ENCODE data around the gene TRIO. TPM values are rescaled to one million over a fixed set of nuclear protein-coding genes. Genes with fewer than 3 reads are reported as not detected.

The TRIO gene
- total RNA-seq, 4 donors from 2014 or later = 67.4 to 103 (median 94.7) TPM

DNA sequence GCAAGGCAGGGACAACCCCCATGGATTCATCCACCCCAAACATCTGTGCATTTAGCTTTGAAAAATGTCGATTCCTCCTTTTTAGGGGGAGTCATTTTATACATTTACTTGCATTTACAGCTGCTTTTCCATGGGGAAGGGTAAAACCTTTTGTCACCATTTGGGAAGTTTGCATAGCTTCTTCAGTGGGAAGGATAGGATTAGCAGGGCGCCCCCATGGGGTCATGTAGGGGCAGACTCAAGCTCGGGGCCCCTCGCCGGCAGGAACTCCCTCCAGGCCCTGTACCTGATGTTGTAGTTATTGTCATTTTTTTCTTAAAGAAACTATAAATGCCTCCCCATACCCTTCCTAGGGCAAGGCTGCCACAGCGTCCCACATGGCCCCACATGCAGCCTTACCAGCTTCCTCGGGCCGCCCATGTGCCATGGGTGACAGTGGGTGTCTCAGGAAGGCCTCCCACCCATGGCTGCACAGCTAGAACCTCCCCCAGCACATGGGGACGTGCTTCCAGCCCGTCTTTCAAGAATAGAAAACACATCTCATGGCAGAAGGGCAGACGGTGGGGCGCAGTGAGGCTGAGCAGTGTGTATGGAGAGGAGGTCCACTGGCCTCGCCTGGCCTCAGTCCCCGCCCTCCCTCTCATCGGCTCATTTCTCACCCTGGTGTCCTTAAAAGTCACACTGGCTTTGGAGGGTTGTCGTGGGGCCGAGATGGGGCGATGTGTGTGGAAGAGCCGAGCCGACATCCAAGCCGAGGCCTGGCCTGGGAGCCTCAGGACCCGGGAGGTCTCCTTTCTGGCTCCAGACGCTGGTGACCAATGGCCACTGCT, 362.4 kb downstream of the TRIO start:
- Histone ChIP-seq H3K27me3 (no peaks in the 10 kb centered on the region), H3K4me1 (no peaks in the 10 kb centered on the region), H3K36me3 (peaks cover 8 to 23% of the 10 kb centered on the region in 2 donors), H3K4me3 (replicated peaks in 1 of 3) (no peak overlapping the region), H3K27ac (no peak overlapping the region), H3K9me3 (no peaks in the 10 kb centered on the region)
- DNase-seq = no peak
- 90 to 93% methylated on average over 17 to 23 of the region's 23 CpGs for WGBS, 2 donors
- TF ChIP-seq, protein P1, sequence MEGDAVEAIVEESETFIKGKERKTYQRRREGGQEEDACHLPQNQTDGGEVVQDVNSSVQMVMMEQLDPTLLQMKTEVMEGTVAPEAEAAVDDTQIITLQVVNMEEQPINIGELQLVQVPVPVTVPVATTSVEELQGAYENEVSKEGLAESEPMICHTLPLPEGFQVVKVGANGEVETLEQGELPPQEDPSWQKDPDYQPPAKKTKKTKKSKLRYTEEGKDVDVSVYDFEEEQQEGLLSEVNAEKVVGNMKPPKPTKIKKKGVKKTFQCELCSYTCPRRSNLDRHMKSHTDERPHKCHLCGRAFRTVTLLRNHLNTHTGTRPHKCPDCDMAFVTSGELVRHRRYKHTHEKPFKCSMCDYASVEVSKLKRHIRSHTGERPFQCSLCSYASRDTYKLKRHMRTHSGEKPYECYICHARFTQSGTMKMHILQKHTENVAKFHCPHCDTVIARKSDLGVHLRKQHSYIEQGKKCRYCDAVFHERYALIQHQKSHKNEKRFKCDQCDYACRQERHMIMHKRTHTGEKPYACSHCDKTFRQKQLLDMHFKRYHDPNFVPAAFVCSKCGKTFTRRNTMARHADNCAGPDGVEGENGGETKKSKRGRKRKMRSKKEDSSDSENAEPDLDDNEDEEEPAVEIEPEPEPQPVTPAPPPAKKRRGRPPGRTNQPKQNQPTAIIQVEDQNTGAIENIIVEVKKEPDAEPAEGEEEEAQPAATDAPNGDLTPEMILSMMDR (IDR thresholded peaks at IDR 0.05) = no peak
- TF ChIP-seq POLR2A (IDR thresholded peaks at IDR 0.05) = no peak
- intact Hi-C loops (cut with DNase I) = no loop called here

DNA sequence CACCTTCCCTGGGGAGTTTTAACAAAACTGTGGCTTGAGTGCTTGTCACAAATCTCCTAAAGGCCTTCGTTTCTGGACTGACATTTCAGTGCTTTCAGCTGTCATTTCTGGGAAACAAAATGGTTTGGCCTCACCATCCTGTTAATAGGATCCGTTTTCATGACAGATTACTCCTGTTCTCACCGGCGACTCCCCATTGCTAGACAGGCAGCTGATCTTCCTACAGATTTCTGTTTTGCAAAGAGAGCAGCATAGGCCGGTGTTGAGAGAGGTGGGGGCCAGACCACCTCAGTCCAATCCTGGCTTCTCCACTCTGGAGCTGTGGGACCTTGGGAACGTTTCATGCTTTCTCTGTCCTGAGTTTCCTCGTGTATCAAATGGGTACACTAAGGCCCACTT, 363.0 kb downstream of the TRIO start:
- no peaks in the 10 kb centered on the region for H3K4me1 ChIP-seq
- WGBS, 2 donors = 82 to 85% methylated on average over 7 of the region's 7 CpGs
- H3K4me3 ChIP-seq (replicated peaks in 1 of 3) = no peak overlapping the region
- no peak for DNase-seq
- no peak overlapping the region for H3K27ac ChIP-seq
- H3K36me3 ChIP-seq = peaks cover 8 to 23% of the 10 kb centered on the region in 2 donors
- intact Hi-C loops (cut with DNase I) = no loop called here
- TF ChIP-seq, protein P1 (IDR thresholded peaks at IDR 0.05) = no peak
- no peak for TF ChIP-seq POLR2A (IDR thresholded peaks at IDR 0.05)
- H3K27me3 ChIP-seq = no peaks in the 10 kb centered on the region
- no peaks in the 10 kb centered on the region for H3K9me3 ChIP-seq

DNA sequence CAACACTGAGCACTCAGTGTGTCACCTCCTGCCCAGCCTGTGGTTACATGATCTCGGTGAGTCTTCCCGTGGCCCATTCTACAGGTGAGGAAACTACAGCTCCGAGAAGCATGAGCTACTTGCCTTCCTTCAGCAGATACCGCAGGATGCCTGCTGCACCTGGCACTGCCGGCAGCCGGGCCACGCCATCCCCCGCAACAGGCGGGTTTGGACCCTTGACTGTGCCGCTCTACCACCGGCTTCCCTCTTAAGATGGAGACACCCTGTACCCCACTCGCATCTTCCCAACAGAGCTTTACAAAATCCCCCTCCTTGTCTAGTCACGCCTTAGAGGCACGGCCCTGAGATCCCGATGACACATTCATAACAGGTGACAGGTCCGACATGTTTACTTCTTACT, 363.5 kb downstream of the TRIO start:
- Histone ChIP-seq H3K4me1 (no peaks in the 10 kb centered on the region), H3K36me3 (peaks cover 8 to 23% of the 10 kb centered on the region in 2 donors), H3K4me3 (replicated peaks in 1 of 3) (no peak overlapping the region), H3K9me3 (no peaks in the 10 kb centered on the region), H3K27ac (no peak overlapping the region), H3K27me3 (no peaks in the 10 kb centered on the region)
- no peak for DNase-seq
- intact Hi-C loops (cut with DNase I) = no loop called here
- TF ChIP-seq, protein P1 (IDR thresholded peaks at IDR 0.05) = no peak
- TF ChIP-seq POLR2A (IDR thresholded peaks at IDR 0.05) = no peak
- 97% methylated on average over 16 of the region's 16 CpGs for WGBS, 2 donors

DNA sequence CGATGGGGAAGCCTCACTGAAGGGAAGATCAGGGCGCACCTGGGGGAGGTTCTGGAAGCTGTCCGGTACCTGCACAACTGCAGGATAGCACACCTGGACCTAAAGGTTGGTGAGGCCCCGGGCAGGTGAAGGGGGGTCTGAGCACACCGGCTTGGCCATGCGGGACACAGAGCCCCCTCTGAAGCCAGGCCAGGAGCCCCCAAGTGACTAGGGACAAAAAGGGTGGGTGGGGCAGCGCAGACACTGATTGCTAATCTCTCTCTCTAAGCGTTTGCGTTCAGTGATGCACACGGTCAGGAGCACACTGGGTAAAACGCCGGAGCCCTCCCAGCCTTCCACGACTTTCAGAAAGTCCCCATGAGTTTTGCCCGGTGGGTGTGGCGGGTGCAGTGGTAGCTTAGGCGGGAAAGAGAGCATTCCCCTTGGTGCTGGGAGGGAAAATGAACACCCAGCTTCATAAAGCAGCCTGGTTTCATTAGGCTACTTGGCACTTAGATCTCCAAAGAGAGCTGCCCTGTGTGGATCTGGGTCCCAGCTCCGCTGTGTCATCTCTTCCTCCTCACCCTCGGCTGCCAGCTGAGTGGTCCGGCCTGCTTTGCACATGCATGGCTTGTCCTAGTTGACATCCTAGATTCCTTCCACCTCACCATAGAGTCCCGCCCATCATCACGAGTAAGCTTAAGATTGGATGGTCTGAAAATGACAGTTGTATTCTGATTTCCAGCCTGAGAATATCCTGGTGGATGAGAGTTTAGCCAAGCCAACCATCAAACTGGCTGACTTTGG, 364.2 kb downstream of the TRIO start:
- WGBS, 2 donors = 91 to 97% methylated on average over 20 to 21 of the region's 21 CpGs
- Histone ChIP-seq H3K27me3 (no peaks in the 10 kb centered on the region), H3K36me3 (peaks cover 8 to 22% of the 10 kb centered on the region in 2 donors), H3K4me3 (replicated peaks in 1 of 3) (no peak overlapping the region), H3K9me3 (no peaks in the 10 kb centered on the region), H3K4me1 (no peaks in the 10 kb centered on the region), H3K27ac (no peak overlapping the region)
- intact Hi-C loops (cut with DNase I) = no loop called here
- no peak for DNase-seq
- TF ChIP-seq, protein P1 (IDR thresholded peaks at IDR 0.05) = no peak
- TF ChIP-seq POLR2A (IDR thresholded peaks at IDR 0.05) = no peak

DNA sequence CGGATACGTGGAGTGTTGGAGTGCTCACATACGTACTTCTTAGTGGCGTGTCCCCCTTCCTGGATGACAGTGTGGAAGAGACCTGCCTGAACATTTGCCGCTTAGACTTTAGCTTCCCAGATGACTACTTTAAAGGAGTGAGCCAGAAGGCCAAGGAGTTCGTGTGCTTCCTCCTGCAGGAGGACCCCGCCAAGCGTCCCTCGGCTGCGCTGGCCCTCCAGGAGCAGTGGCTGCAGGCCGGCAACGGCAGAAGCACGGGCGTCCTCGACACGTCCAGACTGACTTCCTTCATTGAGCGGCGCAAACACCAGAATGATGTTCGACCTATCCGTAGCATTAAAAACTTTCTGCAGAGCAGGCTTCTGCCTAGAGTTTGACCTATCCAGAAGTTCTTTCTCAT, 364.9 kb downstream of the TRIO start:
- H3K36me3 ChIP-seq = peaks cover 8 to 20% of the 10 kb centered on the region in 2 donors
- H3K4me1 ChIP-seq = no peaks in the 10 kb centered on the region
- no peaks in the 10 kb centered on the region for H3K27me3 ChIP-seq
- no peak overlapping the region for H3K27ac ChIP-seq
- TF ChIP-seq, protein P1 (IDR thresholded peaks at IDR 0.05) = no peak
- no peak for TF ChIP-seq POLR2A (IDR thresholded peaks at IDR 0.05)
- intact Hi-C loops (cut with DNase I) = no loop called here
- WGBS, 2 donors = 90 to 93% methylated on average over 13 to 20 of the region's 20 CpGs
- DNase-seq = no peak
- H3K4me3 ChIP-seq (replicated peaks in 1 of 3) = no peak overlapping the region
- H3K9me3 ChIP-seq = no peaks in the 10 kb centered on the region
